GM23338 (cell line): ENCODE results near the gene PFN1. TPM values are rescaled to one million over a fixed set of nuclear protein-coding genes. Genes with fewer than 3 reads are reported as not detected.
A peak's percentile ranks its signal among the peaks of the same experiment; 100 is the strongest.

Experiments used
- ATAC-seq: fragments of 200-7000 bp; cut with Tn5 transposase; 3 replicates; pipeline ENCODE4 v1.9.1; 2020
- DNase-seq: peaks from one replicate; pipeline ENCODE4 v3.0.0-alpha.2; 2015; ENCODE audit warnings: low spot score
- H2AFZ ChIP-seq: fragments of 200-600 bp; sonication (generic); 2 replicates; pipeline ENCODE4 v1.8.0; 2016; ENCODE audit warnings: antibody characterized with exemption, mild to moderate bottlenecking, moderate library complexity
- H3F3A ChIP-seq: fragments of 200-600 bp; sonication (generic); replicated peaks from 2 replicates; pipeline ENCODE4 v1.8.0; 2017; ENCODE audit warnings: antibody characterized with exemption, mixed run types, low read depth
- H3K27ac ChIP-seq: fragments of 200-600 bp; sonication (generic); 2 replicates; pipeline ENCODE4 v1.6.1; 2016; ENCODE audit warnings: low read depth
- H3K27me3 ChIP-seq: fragments of 200-600 bp; sonication (generic); 2 replicates; pipeline ENCODE4 v1.8.0; 2016; ENCODE audit warnings: mild to moderate bottlenecking, mixed run types, moderate library complexity; ENCODE audit not compliant: insufficient read depth
- H3K36me3 ChIP-seq: fragments of 200-600 bp; sonication (generic); 2 replicates; pipeline ENCODE4 v1.8.0; 2016; ENCODE audit warnings: mild to moderate bottlenecking; ENCODE audit not compliant: insufficient read depth
- H3K4me1 ChIP-seq: fragments of 200-600 bp; sonication (generic); 2 replicates; pipeline ENCODE4 v1.8.0; 2016; ENCODE audit warnings: mild to moderate bottlenecking, moderate library complexity; ENCODE audit not compliant: insufficient read depth
- H3K4me2 ChIP-seq: fragments of 200-600 bp; sonication (generic); 2 replicates; pipeline ENCODE4 v1.7.1; 2017; ENCODE audit warnings: mixed run types
- H3K4me3 ChIP-seq: fragments of 200-600 bp; sonication (generic); 2 replicates; pipeline ENCODE4 v1.6.1; 2016; ENCODE audit warnings: mixed run types
- H3K79me2 ChIP-seq: fragments of 200-600 bp; sonication (generic); replicated peaks from 2 replicates; pipeline ENCODE4 v1.8.0; 2017; ENCODE audit warnings: mild to moderate bottlenecking; ENCODE audit not compliant: insufficient read depth
- H3K9me2 ChIP-seq: fragments of 200-600 bp; sonication (generic); 2 replicates; pipeline ENCODE4 v1.8.0; 2017; ENCODE audit not compliant: insufficient read depth
- H4K20me1 ChIP-seq: fragments of 200-600 bp; sonication (generic); replicated peaks from 2 replicates; pipeline ENCODE4 v1.8.0; 2017; ENCODE audit warnings: mild to moderate bottlenecking; ENCODE audit not compliant: insufficient read depth
- H3K27ac Mint-ChIP-seq: 2 replicates; pipeline ENCODE4 v1.8.0; 2020; ENCODE audit warnings: inconsistent platforms, mild to moderate bottlenecking, moderate library complexity, mixed read lengths
- H3K27me3 Mint-ChIP-seq: 3 replicates; pipeline ENCODE4 v1.8.0; 2022; ENCODE audit warnings: low read depth, mild to moderate bottlenecking, moderate library complexity, mixed read lengths, inconsistent platforms; ENCODE audit not compliant: insufficient read depth, poor library complexity
- H3K36me3 Mint-ChIP-seq: 3 replicates; pipeline ENCODE4 v1.8.0; 2021; ENCODE audit warnings: low read depth, mild to moderate bottlenecking, inconsistent platforms, moderate library complexity, mixed read lengths
- H3K4me1 Mint-ChIP-seq: 3 replicates; pipeline ENCODE4 v1.8.0; 2020; ENCODE audit warnings: mild to moderate bottlenecking, inconsistent platforms, mixed read lengths
- H3K4me3 Mint-ChIP-seq: 3 replicates; pipeline ENCODE4 v1.8.0; 2021; ENCODE audit warnings: moderate library complexity, mild to moderate bottlenecking, inconsistent platforms, mixed read lengths
- H3K9me3 Mint-ChIP-seq: 3 replicates; pipeline ENCODE4 v1.8.0; 2020; ENCODE audit warnings: moderate library complexity, mild to moderate bottlenecking, inconsistent platforms, mixed read lengths
- EZH2phosphoT487 ChIP-seq: fragments of 200-600 bp; sonication (generic); IDR thresholded peaks from one replicate; pipeline ENCODE4 v1.8.1; 2018; ENCODE audit warnings: antibody characterized with exemption; ENCODE audit not compliant: unreplicated experiment
- NANOG ChIP-seq: IDR thresholded peaks from 2 replicates; pipeline ENCODE4 v1.6.1; 2016; ENCODE audit warnings: antibody characterized with exemption, borderline replicate concordance
- POLR2AphosphoS5 ChIP-seq: IDR thresholded peaks from 2 replicates; pipeline ENCODE4 v1.6.1; 2016; ENCODE audit warnings: antibody characterized with exemption, low read depth
- polyA plus RNA-seq: library from polyadenylated mRNA; unstranded; fragments of >200 nt; fragmentation: Nextera tagmentation; extraction: Ambion mirVana; gene quantifications from 2 replicates; pipeline ENCODE4 v1.2.1, GENCODE V29; 2016
- total RNA-seq: library from RNA; depleted of rRNA; stranded (reverse); fragments of >200 nt; shearing (Covaris generic); gene quantifications from 2 replicates; pipeline ENCODE4 v1.2.3, GENCODE V29; 2014
- TF ChIP-seq, protein P1 (sequence below), 2 experiments: fragments of 200-600 bp in 1 of 2; sonication (generic) in 1 of 2; conservative IDR thresholded peaks; 2 replicates each; pipeline versions ENCODE4 v1.5.1 to v1.6.1; 2016 to 2017; ENCODE audit warnings: antibody characterized with exemption in 2 of 2, low read depth in 2 of 2, mild to moderate bottlenecking in 2 of 2, moderate library complexity in 1 of 2

PFN1 gene
- total and polyA plus RNA-seq, 2 experiments from 2014 or later = 2,002 to 3,709 TPM

DNA sequence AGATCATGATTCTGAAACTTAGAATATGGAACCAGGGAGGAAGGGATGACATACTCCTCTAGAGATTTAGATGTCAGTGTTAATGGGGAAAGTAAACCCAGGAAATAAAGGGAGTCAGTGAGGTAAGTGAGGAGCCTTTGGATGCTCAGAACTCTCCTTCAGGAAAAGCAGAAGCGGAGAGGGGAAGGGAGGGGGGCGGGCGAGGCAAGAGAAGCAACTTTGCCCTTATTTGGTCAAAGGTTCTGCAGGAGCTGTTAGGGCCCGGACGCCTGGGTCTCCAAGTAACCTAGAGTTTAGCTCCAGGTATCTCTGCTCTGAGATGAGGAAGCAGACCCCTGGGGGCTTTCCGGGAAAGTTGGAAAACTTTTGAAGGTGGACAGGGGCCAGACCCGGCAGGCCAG is 1.3 kb downstream of the PFN1 start:
- Histone ChIP-seq H3K36me3 (peaks cover 21% of the 10 kb centered on the region), H3K4me2 (peak overlapping the region; percentile 96), H3K4me3 (peak overlapping the region; percentile 96), H4K20me1 (peaks cover 22% of the 10 kb centered on the region), H3K9me2 (no peaks in the 10 kb centered on the region), H3K79me2 (peaks cover 44% of the 10 kb centered on the region), H3K4me1 (peaks cover 41% of the 10 kb centered on the region), H3K27me3 (no peaks in the 10 kb centered on the region), H3K27ac (peak overlapping the region; percentile 100), H3F3A (peaks cover 47% of the 10 kb centered on the region), H2AFZ (no peak overlapping the region)
- no peak for TF ChIP-seq NANOG
- DNase-seq (no peak), ATAC-seq (no peak)
- Mint-ChIP-seq H3K27ac (peak overlapping the region; percentile 80), H3K27me3 (peaks cover 37% of the 10 kb centered on the region), H3K9me3 (no peaks in the 10 kb centered on the region; the same call in 2 of the 3 replicates), H3K4me1 (peaks cover 42% of the 10 kb centered on the region), H3K36me3 (peaks cover 56% of the 10 kb centered on the region), H3K4me3 (peak overlapping the region; percentile 92)

DNA sequence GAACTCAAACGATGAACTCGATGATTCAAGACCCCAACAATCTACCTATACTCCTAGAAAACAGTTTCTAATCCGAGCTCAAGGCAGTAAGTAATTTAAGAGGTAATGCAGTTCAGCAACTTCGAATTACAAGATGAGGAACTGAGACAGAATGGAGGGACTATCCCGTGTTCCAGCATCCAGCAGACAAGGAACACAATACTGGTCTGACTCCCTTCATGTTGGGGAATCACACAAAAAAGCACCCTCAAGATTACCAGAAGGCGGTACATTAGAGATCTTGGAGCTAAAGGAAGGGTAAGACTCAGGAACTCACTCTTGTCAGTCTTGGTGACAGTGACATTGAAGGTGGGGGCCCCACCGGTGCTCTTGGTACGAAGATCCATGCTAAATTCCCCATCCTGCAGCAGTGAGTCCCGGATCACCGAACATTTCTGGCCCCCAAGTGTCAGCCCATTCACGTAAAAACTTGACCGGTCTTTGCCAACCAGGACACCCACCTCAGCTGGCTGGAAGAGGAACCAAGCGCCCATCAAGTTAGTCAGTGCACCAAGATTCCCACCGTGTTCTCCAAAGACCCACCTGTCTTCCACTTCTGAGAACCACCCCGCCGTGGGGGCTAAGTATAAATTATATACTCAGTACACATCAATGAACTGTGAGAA is 1.9 kb downstream of the PFN1 start:
- ATAC-seq = no peak
- Histone ChIP-seq H3K27me3 (no peaks in the 10 kb centered on the region), H2AFZ (no peak overlapping the region), H4K20me1 (peaks cover 28% of the 10 kb centered on the region), H3K4me3 (peak overlapping the region; percentile 96), H3K4me1 (peaks cover 39% of the 10 kb centered on the region), H3F3A (peaks cover 50% of the 10 kb centered on the region), H3K79me2 (peaks cover 49% of the 10 kb centered on the region), H3K36me3 (peaks cover 21% of the 10 kb centered on the region), H3K9me2 (no peaks in the 10 kb centered on the region), H3K27ac (peak overlapping the region; percentile 100), H3K4me2 (peak overlapping the region; percentile 96)
- H3K36me3 Mint-ChIP-seq = peaks cover 62% of the 10 kb centered on the region
- H3K27me3 Mint-ChIP-seq = peaks cover 34% of the 10 kb centered on the region
- DNase-seq = no peak
- no peaks in the 10 kb centered on the region; the same call in 2 of the 3 replicates for H3K9me3 Mint-ChIP-seq
- TF ChIP-seq, protein P1, sequence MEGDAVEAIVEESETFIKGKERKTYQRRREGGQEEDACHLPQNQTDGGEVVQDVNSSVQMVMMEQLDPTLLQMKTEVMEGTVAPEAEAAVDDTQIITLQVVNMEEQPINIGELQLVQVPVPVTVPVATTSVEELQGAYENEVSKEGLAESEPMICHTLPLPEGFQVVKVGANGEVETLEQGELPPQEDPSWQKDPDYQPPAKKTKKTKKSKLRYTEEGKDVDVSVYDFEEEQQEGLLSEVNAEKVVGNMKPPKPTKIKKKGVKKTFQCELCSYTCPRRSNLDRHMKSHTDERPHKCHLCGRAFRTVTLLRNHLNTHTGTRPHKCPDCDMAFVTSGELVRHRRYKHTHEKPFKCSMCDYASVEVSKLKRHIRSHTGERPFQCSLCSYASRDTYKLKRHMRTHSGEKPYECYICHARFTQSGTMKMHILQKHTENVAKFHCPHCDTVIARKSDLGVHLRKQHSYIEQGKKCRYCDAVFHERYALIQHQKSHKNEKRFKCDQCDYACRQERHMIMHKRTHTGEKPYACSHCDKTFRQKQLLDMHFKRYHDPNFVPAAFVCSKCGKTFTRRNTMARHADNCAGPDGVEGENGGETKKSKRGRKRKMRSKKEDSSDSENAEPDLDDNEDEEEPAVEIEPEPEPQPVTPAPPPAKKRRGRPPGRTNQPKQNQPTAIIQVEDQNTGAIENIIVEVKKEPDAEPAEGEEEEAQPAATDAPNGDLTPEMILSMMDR (conservative IDR thresholded peaks at IDR 0.05; ENCODE audit: low read depth in 2 of 2) = no peak
- TF ChIP-seq POLR2AphosphoS5 = peak; percentile 7; the same call in 1 of the 2 replicates
- peaks cover 42% of the 10 kb centered on the region for H3K4me1 Mint-ChIP-seq
- peak overlapping the region; percentile 80 for H3K27ac Mint-ChIP-seq
- H3K4me3 Mint-ChIP-seq = peak overlapping the region; percentile 92

DNA sequence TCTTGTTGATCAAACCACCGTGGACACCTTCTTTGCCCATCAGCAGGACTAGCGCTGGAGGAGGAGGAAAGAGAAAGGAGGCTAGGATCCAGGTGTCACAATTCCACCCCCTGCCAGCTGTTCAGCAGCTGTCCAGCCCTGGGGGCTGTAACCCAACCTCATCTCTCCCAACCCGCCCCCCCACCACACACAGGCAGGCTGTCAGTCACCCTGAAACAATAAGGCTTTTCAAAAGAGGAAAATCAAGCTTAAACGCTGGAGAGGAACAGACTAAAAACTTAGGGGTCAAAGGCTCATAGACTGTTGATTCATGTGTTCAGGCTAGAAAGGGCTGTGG is 2.4 kb downstream of the PFN1 start:
- H3F3A ChIP-seq = peaks cover 55% of the 10 kb centered on the region
- H4K20me1 ChIP-seq = peaks cover 33% of the 10 kb centered on the region
- H3K9me3 Mint-ChIP-seq = no peaks in the 10 kb centered on the region; the same call in 2 of the 3 replicates
- no peak for DNase-seq
- H3K9me2 ChIP-seq = no peaks in the 10 kb centered on the region
- peak overlapping the region; percentile 96 for H3K4me2 ChIP-seq
- H3K4me3 Mint-ChIP-seq = peak overlapping the region; percentile 92
- H3K4me3 ChIP-seq = peak overlapping the region; percentile 96
- H3K27me3 Mint-ChIP-seq = peaks cover 31% of the 10 kb centered on the region
- H3K36me3 Mint-ChIP-seq = peaks cover 67% of the 10 kb centered on the region
- no peak for TF ChIP-seq EZH2phosphoT487
- TF ChIP-seq POLR2AphosphoS5 = peak; percentile 27; the same call in 1 of the 2 replicates
- H3K36me3 ChIP-seq = peaks cover 21% of the 10 kb centered on the region
- H3K27ac ChIP-seq = peak overlapping the region; percentile 100
- H3K4me1 ChIP-seq = peaks cover 39% of the 10 kb centered on the region
- ATAC-seq = no peak
- H3K27ac Mint-ChIP-seq = peak overlapping the region; percentile 92
- H2AFZ ChIP-seq = no peak overlapping the region
- H3K79me2 ChIP-seq = peaks cover 55% of the 10 kb centered on the region
- peaks cover 42% of the 10 kb centered on the region for H3K4me1 Mint-ChIP-seq
- no peaks in the 10 kb centered on the region for H3K27me3 ChIP-seq
